ENCODE results near the gene FUBP3.

The FUBP3 gene

GRCh38 chr9:130634191-130634768, 54.9 kb downstream of the FUBP3 start:
- no peak for DNase-seq (ENCODE audit: low read depth in 2 of 2)

DNA sequence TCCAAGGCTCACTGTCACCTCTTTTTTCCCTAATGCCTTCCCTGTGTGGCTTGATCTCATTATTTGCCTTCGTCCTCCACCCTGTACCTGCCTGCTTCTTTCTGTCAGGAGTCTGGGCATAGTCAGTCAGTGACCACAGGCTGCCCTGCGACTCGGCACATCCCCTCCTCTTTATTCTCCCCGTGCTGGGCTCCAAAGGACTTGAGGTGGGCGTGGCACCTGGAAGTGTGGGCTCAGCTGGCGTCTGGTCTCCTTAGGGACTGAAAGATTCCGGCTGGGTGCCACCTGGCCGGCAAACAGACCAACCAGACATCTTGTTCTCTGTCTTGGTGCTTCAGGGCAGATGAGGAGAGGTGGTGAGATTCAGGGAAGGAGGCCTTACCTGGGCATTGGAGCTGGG, 55.4 kb downstream of the FUBP3 start:
- DNase-seq (ENCODE audit: low read depth in 2 of 2), result no peak

DNA sequence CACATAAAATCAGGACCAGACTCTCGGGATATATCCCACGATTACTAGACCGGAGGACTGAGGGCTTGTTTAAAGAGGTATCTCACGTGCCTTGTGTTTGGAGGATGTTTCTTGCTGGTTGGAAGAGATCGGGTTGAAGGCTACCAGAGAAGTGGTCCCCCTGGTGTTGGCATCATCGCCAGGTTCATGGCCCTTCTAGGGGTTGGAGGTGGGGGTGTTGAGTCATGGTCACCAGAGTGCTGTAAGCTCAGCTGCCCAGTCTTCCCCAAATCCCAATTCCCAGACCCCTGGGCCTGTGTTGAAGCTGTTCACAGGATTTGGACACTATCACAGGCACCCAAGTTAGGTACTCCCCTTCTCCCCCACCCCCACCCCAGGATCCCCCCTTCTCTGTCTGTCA, 55.9 kb downstream of the FUBP3 start:
- no peak for DNase-seq (ENCODE audit: low read depth in 2 of 2)

GRCh38 chr9:130635721-130636647, 56.6 kb downstream of the FUBP3 start:
- DNase-seq (ENCODE audit: low read depth in 2 of 2), result no peak

DNA sequence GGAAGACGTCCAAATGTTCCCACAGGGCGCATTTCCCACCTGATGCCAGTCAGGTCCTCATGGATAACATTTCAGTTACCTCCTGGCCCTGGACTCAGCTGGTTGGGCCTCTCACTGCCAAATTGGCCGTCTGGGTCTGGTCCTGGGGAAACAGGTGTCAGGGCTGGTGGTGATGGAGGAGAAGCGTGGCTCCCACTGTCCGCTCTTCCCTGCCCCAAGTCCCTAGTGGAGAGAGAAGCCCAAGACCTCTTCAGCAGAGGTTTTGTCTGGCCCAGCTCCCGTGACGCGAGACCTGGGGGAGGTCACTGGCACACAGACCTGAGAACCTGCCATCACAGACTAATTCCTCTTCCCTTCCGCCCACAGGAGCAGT, 57.3 kb downstream of the FUBP3 start:
- no peak for DNase-seq (ENCODE audit: low read depth in 2 of 2)

GRCh38 chr9:130638284-130639123, 59.1 kb downstream of the FUBP3 start:
- DNase-seq (ENCODE audit: low read depth in 2 of 2), result no peak

- no peak for DNase-seq (ENCODE audit: low read depth in 2 of 2)
Measured at GRCh38 chr9:130639124-130639765, 59.9 kb downstream of the FUBP3 start.

DNA sequence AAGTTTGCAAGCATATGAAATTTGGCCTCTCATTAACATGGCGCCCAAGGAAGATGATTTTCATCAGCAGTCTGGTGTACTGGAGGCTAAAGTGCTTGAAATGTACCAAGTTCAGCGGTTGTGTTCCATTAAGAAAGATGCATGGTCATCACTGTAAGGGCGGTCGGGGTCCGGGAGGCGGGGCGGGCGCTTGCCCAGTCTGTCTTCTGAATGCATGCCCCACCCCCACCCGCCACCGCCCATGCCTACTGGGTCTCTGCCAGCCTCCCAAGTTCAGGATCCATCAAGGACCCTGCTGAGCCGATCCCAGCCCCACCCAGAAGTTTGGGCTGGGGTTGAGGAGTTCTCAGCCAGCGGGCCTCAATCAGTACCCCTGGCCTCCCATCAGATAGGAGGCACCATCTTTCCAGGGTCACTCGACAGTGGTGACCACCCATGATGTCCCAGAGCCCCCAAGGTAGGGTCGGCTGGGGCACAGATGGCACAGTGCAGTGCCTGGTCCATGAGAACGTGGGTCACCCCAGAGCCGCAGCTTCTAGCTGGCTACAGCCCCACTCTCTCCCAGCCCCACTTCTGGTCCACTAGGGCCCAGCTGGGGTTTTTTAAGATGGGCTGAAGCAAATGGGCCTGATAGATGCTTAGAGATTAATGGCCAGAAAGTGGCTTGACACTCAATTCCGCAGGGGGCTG, 60.6 kb downstream of the FUBP3 start:
- DNase-seq (ENCODE audit: low read depth in 2 of 2), result no peak

DNA sequence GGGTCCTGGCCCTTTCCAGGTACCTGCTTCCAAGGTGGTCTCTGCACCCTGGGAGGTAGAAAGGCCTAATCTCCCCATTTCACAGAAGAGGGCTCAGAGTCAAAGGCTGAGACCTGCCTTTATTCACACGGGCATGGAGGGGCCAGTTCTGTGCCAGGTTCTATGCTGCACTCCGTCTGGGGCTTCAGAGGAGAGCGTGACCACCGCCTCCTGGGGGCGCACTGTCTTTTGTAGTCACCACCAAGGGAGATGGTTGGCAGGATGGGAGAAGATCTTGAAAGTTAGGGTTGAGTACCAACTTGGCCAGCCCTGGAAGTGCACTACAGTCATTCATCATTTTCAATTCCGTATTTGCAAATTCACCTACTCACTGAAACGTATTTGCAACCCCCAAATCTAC, 61.3 kb downstream of the FUBP3 start:
- DNase-seq (ENCODE audit: low read depth in 2 of 2), result no peak

DNA sequence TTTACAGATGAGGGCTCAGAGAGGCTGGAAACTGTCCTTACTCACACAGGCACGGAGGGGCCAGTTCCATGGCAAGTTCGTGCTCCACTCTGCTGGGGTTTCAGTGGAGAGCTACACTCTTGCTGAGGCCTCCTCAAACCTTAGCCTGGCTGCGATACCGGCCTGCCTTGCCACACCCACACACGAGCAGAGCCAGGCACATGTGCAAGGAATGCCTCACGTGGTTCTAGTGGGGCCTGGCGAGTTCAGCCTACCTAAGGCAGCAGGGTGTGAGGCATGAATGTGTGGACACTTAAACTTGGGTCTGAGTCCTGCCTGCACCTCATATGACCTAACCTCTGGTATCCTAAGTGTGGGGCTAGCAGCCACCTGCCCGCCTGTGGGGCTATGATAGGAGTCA, 63.5 kb downstream of the FUBP3 start:
- no peak for DNase-seq (ENCODE audit: low read depth in 2 of 2)

- no peak for DNase-seq (ENCODE audit: low read depth in 2 of 2)
Measured at GRCh38 chr9:130651221-130651620, 71.8 kb downstream of the FUBP3 start.

- no peak for DNase-seq (ENCODE audit: low read depth in 2 of 2)
Measured at GRCh38 chr9:130651752-130652151, 72.4 kb downstream of the FUBP3 start.

DNA sequence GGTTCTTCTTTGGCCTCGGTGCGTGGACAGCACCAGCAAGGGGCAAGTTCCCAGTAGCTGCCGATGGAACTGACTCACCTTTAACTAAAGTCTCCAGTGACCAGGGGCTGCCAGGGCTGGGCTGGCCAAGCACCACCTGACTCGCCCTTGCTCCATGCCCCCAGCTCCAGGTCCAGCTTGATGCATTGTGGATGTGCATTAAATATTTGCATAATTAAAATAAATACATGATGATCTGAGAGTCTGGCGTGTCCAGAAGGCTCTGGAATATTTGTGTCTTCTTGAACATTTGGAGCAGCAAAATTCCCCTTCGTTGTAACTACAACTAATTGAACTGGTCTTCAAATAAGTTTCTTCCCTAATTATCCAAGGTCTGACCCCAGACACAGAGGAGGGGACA, 75.5 kb downstream of the FUBP3 start:
- DNase-seq (ENCODE audit: low read depth in 2 of 2), result no peak

DNA sequence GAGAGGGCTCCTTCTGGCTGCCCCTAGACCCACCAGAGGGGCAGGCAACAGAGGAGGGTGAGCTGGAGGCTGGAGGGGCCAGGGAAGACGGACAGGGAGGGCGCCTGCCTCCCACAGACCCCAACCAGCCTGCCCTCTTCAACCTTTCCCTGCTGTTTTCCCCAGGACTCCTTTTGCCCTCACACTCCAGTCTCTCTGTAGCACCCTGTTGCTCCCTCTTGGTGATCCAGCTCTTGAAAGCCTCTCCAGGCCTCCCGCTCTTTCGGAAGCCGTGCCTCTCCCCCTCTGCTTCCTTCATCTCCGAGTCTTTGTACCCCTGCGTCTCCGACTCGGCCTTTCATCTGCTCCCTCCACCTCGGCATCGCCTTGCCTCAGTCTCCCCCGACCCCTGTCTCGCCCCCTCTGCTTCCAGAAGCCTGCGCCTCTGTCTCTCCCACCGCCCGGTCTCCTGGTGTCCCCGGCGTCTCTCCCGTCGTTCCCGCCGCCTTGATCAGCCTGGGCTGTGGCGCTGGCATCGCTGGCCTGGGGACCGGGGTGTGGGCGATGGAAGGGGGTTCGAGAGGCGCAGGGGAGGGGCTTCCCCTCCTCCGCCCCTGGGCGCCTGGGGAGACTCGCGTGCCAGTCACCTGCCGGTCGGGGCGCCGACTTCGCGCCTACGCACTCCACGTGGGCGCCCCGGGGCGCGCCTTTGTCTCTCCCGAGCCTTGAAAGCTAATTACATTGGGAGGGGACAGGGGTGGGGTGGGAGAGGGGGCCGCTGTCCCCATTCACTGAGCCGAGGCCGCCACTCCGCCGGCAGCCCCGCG, 79.7 kb downstream of the FUBP3 start:
- no peak for DNase-seq (ENCODE audit: low read depth in 2 of 2)

DNA sequence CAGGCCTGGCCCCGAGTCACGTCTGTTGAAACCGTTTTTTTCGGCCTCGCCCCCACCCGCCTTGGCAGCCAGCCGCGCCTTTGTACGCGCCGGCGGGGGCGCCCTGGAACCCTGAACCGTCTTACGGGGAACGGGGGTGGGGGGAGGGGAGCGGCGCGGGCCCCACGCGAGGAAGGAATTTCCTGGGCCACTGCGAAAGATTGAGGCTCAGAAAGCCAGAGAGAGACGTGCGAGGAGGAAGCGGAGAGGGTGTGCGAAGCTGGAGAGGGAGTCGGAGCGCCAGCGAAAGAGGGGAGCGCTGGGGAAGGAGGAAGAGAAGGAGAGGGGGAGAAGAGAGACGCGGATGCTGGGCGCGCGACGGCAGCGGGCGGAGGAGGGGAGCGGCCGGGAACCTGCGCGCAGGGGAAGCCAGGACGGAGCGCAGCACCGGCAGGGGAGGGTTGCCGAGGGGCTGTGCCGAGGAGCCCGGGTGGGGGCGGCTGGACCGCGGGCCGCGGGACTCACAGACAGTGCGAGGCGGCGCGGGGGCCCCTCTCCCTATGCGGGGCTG, 80.4 kb downstream of the FUBP3 start:
- no peak for DNase-seq (ENCODE audit: low read depth in 2 of 2)

DNA sequence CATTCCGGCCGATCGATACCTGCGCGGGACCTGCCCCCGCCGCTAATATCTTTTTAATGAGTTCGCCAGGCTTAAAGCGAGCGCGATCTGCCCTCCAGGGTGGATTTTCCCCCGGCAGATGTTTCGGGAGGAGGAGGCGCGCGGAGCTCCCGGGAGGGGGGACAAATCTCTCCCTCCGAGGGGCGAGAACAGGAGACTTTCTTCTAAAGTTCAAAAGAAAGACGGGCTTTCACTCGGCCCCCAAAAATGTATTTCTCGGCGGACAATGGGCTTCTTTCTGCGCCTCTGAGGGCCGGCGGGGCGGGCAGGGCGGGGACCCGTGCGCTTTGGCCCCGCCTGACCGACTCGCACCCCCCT, 80.9 kb downstream of the FUBP3 start:
- no peak for DNase-seq (ENCODE audit: low read depth in 2 of 2)

- DNase-seq (ENCODE audit: low read depth in 2 of 2), result no peak
Measured at GRCh38 chr9:130660683-130661450, 81.5 kb downstream of the FUBP3 start.

DNA sequence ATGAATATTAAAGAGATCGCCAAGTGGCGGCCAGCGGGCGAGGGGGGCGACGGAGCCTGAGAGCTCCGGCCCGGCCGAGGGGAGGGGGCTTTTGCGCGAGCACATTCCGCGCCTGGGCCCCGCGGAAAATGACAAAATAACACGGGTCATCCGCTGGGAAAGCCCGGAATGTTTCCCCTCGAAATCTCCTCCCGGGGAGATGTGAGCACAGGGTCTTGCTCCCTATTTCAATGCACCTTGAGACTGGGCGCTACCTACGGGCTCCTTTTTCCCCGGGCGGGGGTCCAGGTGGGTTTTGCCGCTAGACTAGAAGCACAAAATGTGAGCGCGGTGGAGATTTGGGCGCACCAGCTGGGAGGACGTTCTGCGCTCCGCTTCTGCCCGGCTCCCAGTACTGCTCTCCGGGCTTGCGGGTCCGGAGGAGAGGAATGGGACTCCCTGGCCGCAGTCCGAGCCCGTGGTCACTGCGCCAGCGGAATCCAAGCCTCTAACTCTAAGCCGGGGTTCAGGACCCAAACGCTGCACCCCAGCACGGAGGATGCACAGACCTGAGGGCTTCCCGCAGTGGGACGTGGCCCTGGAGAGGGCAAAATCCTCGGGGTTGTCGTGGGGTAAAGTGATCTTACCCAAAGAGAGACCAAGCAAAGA, 82.2 kb downstream of the FUBP3 start:
- no peak for DNase-seq (ENCODE audit: low read depth in 2 of 2)
